Astrocyte (in vitro differentiated cells and primary cell): ENCODE results near the gene NREP.

Experiments
- EZH2 ChIP-seq: IDR thresholded peaks from 2 replicates; pipeline ENCODE4 v1.6.1; 2012; ENCODE audit warnings: mild to moderate bottlenecking, low read length, inconsistent platforms; ENCODE audit not compliant: insufficient read depth
- TF ChIP-seq, protein P1 (sequence below): IDR thresholded peaks from 2 replicates; pipeline ENCODE4 v1.5.1; 2011; ENCODE audit warnings: low read depth, mild to moderate bottlenecking, inconsistent platforms, low read length, moderate library complexity; ENCODE audit not compliant: insufficient read depth

DNA sequence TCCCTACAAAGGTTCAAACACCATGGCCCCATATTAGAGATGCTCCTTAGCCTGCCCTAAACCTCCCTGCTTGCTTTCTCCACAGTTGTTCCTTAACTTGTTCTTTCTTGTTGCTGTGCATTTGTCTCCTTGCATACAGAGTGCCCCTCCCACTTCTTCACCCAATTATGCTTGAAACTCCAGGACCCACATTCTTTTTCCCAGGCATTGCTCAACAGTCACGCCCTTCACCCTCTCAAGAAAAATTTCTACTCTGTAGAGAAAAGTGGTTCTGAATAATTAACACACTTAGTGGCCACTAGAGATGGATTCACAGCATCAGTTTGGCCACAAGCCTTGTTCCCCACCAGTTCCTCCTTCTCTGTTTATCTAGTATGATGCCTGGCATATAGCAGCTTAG is 57.7 kb downstream of the NREP start:
- TF ChIP-seq, protein P1, sequence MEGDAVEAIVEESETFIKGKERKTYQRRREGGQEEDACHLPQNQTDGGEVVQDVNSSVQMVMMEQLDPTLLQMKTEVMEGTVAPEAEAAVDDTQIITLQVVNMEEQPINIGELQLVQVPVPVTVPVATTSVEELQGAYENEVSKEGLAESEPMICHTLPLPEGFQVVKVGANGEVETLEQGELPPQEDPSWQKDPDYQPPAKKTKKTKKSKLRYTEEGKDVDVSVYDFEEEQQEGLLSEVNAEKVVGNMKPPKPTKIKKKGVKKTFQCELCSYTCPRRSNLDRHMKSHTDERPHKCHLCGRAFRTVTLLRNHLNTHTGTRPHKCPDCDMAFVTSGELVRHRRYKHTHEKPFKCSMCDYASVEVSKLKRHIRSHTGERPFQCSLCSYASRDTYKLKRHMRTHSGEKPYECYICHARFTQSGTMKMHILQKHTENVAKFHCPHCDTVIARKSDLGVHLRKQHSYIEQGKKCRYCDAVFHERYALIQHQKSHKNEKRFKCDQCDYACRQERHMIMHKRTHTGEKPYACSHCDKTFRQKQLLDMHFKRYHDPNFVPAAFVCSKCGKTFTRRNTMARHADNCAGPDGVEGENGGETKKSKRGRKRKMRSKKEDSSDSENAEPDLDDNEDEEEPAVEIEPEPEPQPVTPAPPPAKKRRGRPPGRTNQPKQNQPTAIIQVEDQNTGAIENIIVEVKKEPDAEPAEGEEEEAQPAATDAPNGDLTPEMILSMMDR: no peak
- no peak for TF ChIP-seq EZH2
